ENCODE measurements around the gene ATP5MK. TPM values are rescaled to one million over a fixed set of nuclear protein-coding genes. Genes with fewer than 3 reads are reported as not detected.

ATP5MK gene
- total and polyA plus RNA-seq, 2 of the 8 experiments (the other 6 are each of a cell fraction or from before 2014, with no cell fraction given) = 280 to 312 TPM

DNA sequence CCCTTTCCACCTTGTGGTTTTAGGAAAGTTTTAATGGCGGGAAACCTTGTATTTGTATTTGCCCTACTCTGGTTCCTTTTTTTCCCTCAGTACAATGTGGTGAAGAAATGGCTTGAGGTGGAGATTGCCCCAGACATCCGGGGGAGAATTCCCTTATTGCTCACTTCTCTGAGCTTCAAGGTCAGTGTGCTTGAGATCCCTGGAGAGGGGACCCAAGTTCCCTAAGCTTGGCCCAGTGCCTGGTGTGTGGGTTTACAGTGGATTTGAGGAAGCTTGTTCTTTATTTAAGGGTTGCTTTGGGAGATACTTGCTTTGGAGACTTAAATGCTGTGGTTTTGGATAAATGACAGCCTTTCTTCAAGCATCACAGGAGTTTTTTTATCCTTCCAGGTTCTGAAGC lies 37.6 kb upstream of the ATP5MK start:
- H3K23ac ChIP-seq (ENCODE audit: insufficient read length) = no peak overlapping the region
- H3K9ac ChIP-seq (replicated peaks in 1 of 4; ENCODE audit: extremely low read depth in 1 of 4, low read depth in 3 of 4, low read length in 3 of 4) = no peak overlapping the region
- H2AK5ac ChIP-seq (ENCODE audit: low read depth, low read length) = no peak overlapping the region
- no peaks in the 10 kb centered on the region for H3K79me1 ChIP-seq (ENCODE audit: low read depth, low read length)
- H4K20me1 ChIP-seq (replicated peaks in 1 of 2; ENCODE audit: control insufficient read depth in 1 of 2, insufficient read depth in 2 of 2, low read length in 2 of 2) = peaks cover 0 to 2% of the 10 kb centered on the region in 2 experiments
- FAIRE-seq (no peak), DNase-seq (ENCODE audit: low read depth in 1 of 2, low spot score in 2 of 2) (no peak)
- H3K4me1 ChIP-seq (replicated peaks in 1 of 4; ENCODE audit: control insufficient read depth in 3 of 4, insufficient read depth in 4 of 4, low read length in 3 of 4) = no peaks in the 10 kb centered on the region
- H3K18ac ChIP-seq (ENCODE audit: extremely low read depth, low read length) = no peak overlapping the region
- no peak overlapping the region for H4K91ac ChIP-seq (replicated peaks; ENCODE audit: insufficient read length, low read length)
- H2BK120ac ChIP-seq (replicated peaks; ENCODE audit: low read depth, low read length) = no peak overlapping the region
- no peaks in the 10 kb centered on the region for H3K79me2 ChIP-seq (ENCODE audit: control insufficient read depth in 1 of 2, insufficient read depth in 2 of 2, low read length in 2 of 2)
- H3K27me3 ChIP-seq (replicated peaks in 1 of 4; ENCODE audit: control insufficient read depth in 3 of 4, extremely low read depth in 1 of 4, insufficient read depth in 3 of 4, low read length in 3 of 4) = no peaks in the 10 kb centered on the region
- CTCF ChIA-PET (ENCODE audit: partially characterized antibody) = interaction anchor here (0.8 to 1.3 kb wide), 6 partner anchors 10 to 109 kb away, joined by 3 to 7 read pairs (median 4); no protein-coding TSS in a partner anchor
- no peak overlapping the region for H2BK12ac ChIP-seq (ENCODE audit: low read depth, low read length)
- no peak overlapping the region for H2BK15ac ChIP-seq (ENCODE audit: low read length)
- POLR2A ChIA-PET (ENCODE audit: partially characterized antibody) = interaction anchor here (0.8 to 1.2 kb wide), 3 partner anchors 10 to 38 kb away, joined by 3 to 6 read pairs (median 5); partner anchors contain the start of gene ATP5MK
- no peak overlapping the region for H3K14ac ChIP-seq (ENCODE audit: insufficient read length)
- no peak overlapping the region for H2BK5ac ChIP-seq (ENCODE audit: low read depth, low read length)
- H3K9me3 ChIP-seq (ENCODE audit: insufficient read depth in 2 of 2, low read depth in 1 of 2, low read length in 1 of 2) = no peaks in the 10 kb centered on the region
- H3K4me3 ChIP-seq (ENCODE audit: extremely low read depth in 1 of 4, insufficient read depth in 2 of 4, low read depth in 3 of 4, low read length in 4 of 4) = no peak overlapping the region
- H3K23me2 ChIP-seq (ENCODE audit: low read depth, low read length) = no peaks in the 10 kb centered on the region
- H3K4ac ChIP-seq (replicated peaks; ENCODE audit: insufficient read length, low read depth, low read length) = no peak overlapping the region
- no peak overlapping the region for H4K5ac ChIP-seq (ENCODE audit: insufficient read length, low read depth, low read length)
- H3K27ac ChIP-seq (ENCODE audit: low read depth, low read length) = no peak overlapping the region
- H3K56ac ChIP-seq (replicated peaks; ENCODE audit: insufficient read length, low read depth, low read length) = no peak overlapping the region
- no peak overlapping the region for H3K4me2 ChIP-seq (ENCODE audit: insufficient read depth in 1 of 2, low read depth in 2 of 2, low read length in 2 of 2)
- peaks cover 19 to 78% (median 63%) of the 10 kb centered on the region in 4 experiments for H3K36me3 ChIP-seq (ENCODE audit: control insufficient read depth in 2 of 4, insufficient read depth in 4 of 4, low read length in 3 of 4)
- no peak overlapping the region for H2AFZ ChIP-seq (ENCODE audit: low read length)
- 92% methylated on average over 2 of the region's 2 CpGs; no CpG with 5 or more reads in 1 of the 2 experiments for WGBS, 2 experiments (ENCODE audit: extremely low coverage in 1 of 2, insufficient coverage in 1 of 2, insufficient read length in 1 of 2, insufficient replicate concordance in 2 of 2, low coverage in 1 of 2, low lambda C conversion rate in 2 of 2, missing lambda C conversion rate in 1 of 2)
- H4K8ac ChIP-seq (ENCODE audit: extremely low read depth, insufficient read depth, low read length) = no peak overlapping the region
- no peak overlapping the region for H2BK20ac ChIP-seq (ENCODE audit: low read length)
- TF ChIP-seq SIRT6 (IDR thresholded peaks at IDR 0.05; ENCODE audit: low read length) = no peak
- no peak for TF ChIP-seq YY1 (IDR thresholded peaks at IDR 0.05; ENCODE audit: low read depth, low read length)

All from H1 (cell line).